SKM-1 treated with dmso at 0.1 percent for 144 hours (cell line): ENCODE data around the gene MYO5C.
A peak's percentile ranks its signal among the peaks of the same experiment; 100 is the strongest.

Source experiments
- DNase-seq: peaks from one replicate; lab custom pipeline; 2025; ENCODE audit not compliant: unreplicated experiment; lab: John Stamatoyannopoulos, UW

The MYO5C gene

GRCh38 chr15:52278636-52279367, 16.8 kb downstream of the MYO5C start:
- DNase-seq: no peak

GRCh38 chr15:52278135-52278534, 17.5 kb downstream of the MYO5C start:
- no peak for DNase-seq

GRCh38 chr15:52277575-52277974, 18.0 kb downstream of the MYO5C start:
- no peak for DNase-seq

- no peak for DNase-seq
Observed at GRCh38 chr15:52276256-52276770, 19.3 kb downstream of the MYO5C start.

GRCh38 chr15:52263563-52264282, 31.9 kb downstream of the MYO5C start:
- DNase-seq: no peak

GRCh38 chr15:52262364-52262763, 33.2 kb downstream of the MYO5C start:
- DNase-seq: no peak

GRCh38 chr15:52261498-52262242, 33.9 kb downstream of the MYO5C start:
- peak; percentile 8 for DNase-seq

GRCh38 chr15:52261026-52261425, 34.6 kb downstream of the MYO5C start:
- no peak for DNase-seq

GRCh38 chr15:52259503-52259902, 36.1 kb downstream of the MYO5C start:
- no peak for DNase-seq

- no peak for DNase-seq
Observed at GRCh38 chr15:52258461-52258860, 37.1 kb downstream of the MYO5C start.

- no peak for DNase-seq
Observed at GRCh38 chr15:52257734-52258062, 37.9 kb downstream of the MYO5C start.

GRCh38 chr15:52256930-52257733, 38.5 kb downstream of the MYO5C start:
- no peak for DNase-seq

GRCh38 chr15:52256366-52256765, 39.2 kb downstream of the MYO5C start:
- peak; percentile 55 for DNase-seq

GRCh38 chr15:52255935-52256334, 39.7 kb downstream of the MYO5C start:
- no peak for DNase-seq

- no peak for DNase-seq
Observed at GRCh38 chr15:52255008-52255407, 40.6 kb downstream of the MYO5C start.

GRCh38 chr15:52254391-52254790, 41.2 kb downstream of the MYO5C start:
- peak; percentile 42 for DNase-seq

- DNase-seq: no peak
Observed at GRCh38 chr15:52252781-52253180, 42.8 kb downstream of the MYO5C start.

GRCh38 chr15:52251144-52251860, 44.3 kb downstream of the MYO5C start:
- DNase-seq: no peak

- no peak for DNase-seq
Observed at GRCh38 chr15:52247461-52247860, 48.1 kb downstream of the MYO5C start.

GRCh38 chr15:52246686-52247431, 48.7 kb downstream of the MYO5C start:
- DNase-seq: peak; percentile 97
